RWPE2 (cell line): ENCODE results near the gene NID2.

Experiments used
- ATAC-seq: fragments of 200-7000 bp; cut with Tn5 transposase; 3 replicates; pipeline ENCODE4 v1.9.1; 2021; ENCODE audit warnings: low read depth
- DNase-seq: peaks from one replicate; pipeline ENCODE4 v3.0.0-alpha.2; 2020; ENCODE audit warnings: low spot score
- H3K27ac ChIP-seq: fragments of 450-650 bp; 2 replicates; pipeline ENCODE4 v1.5.1; 2017; ENCODE audit warnings: mild to moderate bottlenecking; ENCODE audit not compliant: poor library complexity, severe bottlenecking
- H3K27me3 ChIP-seq: fragments of 250-450 bp; sonication (Bioruptor Pico); 2 replicates; pipeline ENCODE4 v1.5.1; 2021; ENCODE audit warnings: mild to moderate bottlenecking, moderate library complexity; ENCODE audit not compliant: insufficient read depth, poor library complexity, severe bottlenecking
- H3K36me3 ChIP-seq: fragments of 250-450 bp; sonication (Bioruptor Pico); 2 replicates; pipeline ENCODE4 v1.5.1; 2020; ENCODE audit warnings: low read depth, mild to moderate bottlenecking, moderate library complexity
- H3K4me1 ChIP-seq: fragments of 250-450 bp; sonication (Bioruptor Pico); 2 replicates; pipeline ENCODE4 v1.5.1; 2021; ENCODE audit warnings: mild to moderate bottlenecking, moderate library complexity; ENCODE audit not compliant: insufficient read depth, poor library complexity, severe bottlenecking
- H3K4me3 ChIP-seq: fragments of 250-450 bp; sonication (Bioruptor Pico); 2 replicates; pipeline ENCODE4 v1.5.1; 2021; ENCODE audit warnings: mild to moderate bottlenecking, moderate library complexity; ENCODE audit not compliant: severe bottlenecking
- H3K9me3 ChIP-seq: fragments of 250-450 bp; sonication (Bioruptor Pico); 2 replicates; pipeline ENCODE4 v1.5.1; 2021; ENCODE audit warnings: mild to moderate bottlenecking, moderate library complexity; ENCODE audit not compliant: severe bottlenecking
- TF ChIP-seq, protein P1 (sequence below): fragments of 450-650 bp; IDR thresholded peaks from one replicate; pipeline ENCODE4 v1.5.1; 2017; ENCODE audit warnings: mild to moderate bottlenecking, moderate library complexity; ENCODE audit not compliant: poor library complexity, severe bottlenecking

The NID2 gene

DNA sequence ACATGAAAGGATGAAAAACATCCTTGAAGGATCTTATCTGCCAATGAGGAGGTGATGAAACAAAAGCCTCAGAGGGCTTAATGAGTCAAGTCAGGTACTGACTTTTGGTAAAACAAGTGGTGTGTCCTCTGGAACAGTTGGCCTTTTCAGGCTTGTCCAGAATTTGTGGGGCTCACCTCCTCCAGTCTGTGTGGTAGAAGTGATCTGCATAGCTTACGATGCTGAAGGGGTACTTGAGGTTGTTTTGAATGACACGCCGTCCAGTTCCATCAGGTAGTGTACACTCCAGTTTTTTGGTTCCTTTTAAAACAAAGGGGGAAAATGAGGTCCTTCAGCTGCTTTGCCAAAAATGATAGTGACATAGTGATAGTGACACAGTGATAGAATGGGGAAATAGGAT lies 62.5 kb downstream of the NID2 start:
- DNase-seq = no peak
- no peaks in the 10 kb centered on the region for H3K9me3 ChIP-seq
- TF ChIP-seq, protein P1, sequence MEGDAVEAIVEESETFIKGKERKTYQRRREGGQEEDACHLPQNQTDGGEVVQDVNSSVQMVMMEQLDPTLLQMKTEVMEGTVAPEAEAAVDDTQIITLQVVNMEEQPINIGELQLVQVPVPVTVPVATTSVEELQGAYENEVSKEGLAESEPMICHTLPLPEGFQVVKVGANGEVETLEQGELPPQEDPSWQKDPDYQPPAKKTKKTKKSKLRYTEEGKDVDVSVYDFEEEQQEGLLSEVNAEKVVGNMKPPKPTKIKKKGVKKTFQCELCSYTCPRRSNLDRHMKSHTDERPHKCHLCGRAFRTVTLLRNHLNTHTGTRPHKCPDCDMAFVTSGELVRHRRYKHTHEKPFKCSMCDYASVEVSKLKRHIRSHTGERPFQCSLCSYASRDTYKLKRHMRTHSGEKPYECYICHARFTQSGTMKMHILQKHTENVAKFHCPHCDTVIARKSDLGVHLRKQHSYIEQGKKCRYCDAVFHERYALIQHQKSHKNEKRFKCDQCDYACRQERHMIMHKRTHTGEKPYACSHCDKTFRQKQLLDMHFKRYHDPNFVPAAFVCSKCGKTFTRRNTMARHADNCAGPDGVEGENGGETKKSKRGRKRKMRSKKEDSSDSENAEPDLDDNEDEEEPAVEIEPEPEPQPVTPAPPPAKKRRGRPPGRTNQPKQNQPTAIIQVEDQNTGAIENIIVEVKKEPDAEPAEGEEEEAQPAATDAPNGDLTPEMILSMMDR = no peak
- no peak overlapping the region for H3K4me3 ChIP-seq
- H3K4me1 ChIP-seq = no peaks in the 10 kb centered on the region
- ATAC-seq = no peak
- peaks cover 99% of the 10 kb centered on the region for H3K36me3 ChIP-seq
- no peak overlapping the region for H3K27ac ChIP-seq
- no peaks in the 10 kb centered on the region for H3K27me3 ChIP-seq

DNA sequence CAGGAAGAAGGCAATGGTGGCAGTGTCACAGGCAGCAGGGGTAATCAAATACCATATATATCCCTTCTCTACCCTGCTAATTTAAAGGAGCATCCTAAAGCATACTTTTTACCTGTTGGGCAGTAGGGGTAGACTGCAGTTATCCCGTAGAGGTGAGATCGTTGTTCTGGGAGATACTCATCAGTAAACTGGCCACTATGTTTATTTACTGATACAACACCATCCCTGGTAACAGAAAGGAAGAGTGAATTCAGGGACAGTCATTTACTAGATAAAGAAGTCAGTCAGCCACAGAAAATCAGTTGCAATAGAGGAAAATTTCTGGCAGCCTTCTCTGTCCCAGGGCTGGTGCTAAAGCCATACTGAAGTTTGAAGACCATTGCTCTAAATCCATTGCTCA lies 63.2 kb downstream of the NID2 start:
- TF ChIP-seq, protein P1 = no peak
- peaks cover 99% of the 10 kb centered on the region for H3K36me3 ChIP-seq
- H3K4me1 ChIP-seq = no peaks in the 10 kb centered on the region
- H3K27ac ChIP-seq = no peak overlapping the region
- H3K9me3 ChIP-seq = no peaks in the 10 kb centered on the region
- ATAC-seq (no peak), DNase-seq (no peak)
- no peak overlapping the region for H3K4me3 ChIP-seq
- no peaks in the 10 kb centered on the region for H3K27me3 ChIP-seq

DNA sequence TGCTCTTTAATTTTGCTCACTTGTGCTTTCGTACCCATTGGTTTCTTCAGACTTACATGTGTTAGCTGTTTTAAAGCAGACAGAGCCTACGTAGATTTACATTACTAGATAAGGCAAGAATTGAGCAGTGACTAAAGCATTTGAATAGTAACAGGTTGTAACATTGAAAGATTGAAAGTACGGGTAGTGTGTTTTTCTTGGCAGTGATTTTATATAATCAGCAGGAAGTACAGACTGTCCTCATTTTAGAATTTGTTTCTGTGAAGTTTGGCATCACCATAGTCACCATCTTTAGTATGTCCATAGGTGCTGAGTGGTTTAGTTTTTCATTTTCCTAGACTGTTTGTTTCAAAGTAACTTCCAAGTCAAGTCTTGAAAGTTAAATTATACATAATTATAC lies 65.5 kb downstream of the NID2 start:
- H3K4me1 ChIP-seq = no peaks in the 10 kb centered on the region
- DNase-seq = no peak
- H3K4me3 ChIP-seq = no peak overlapping the region
- no peak for ATAC-seq
- TF ChIP-seq, protein P1 = no peak
- H3K9me3 ChIP-seq = no peaks in the 10 kb centered on the region
- H3K27ac ChIP-seq = no peak overlapping the region
- no peaks in the 10 kb centered on the region for H3K27me3 ChIP-seq
- peaks cover 100% of the 10 kb centered on the region for H3K36me3 ChIP-seq

DNA sequence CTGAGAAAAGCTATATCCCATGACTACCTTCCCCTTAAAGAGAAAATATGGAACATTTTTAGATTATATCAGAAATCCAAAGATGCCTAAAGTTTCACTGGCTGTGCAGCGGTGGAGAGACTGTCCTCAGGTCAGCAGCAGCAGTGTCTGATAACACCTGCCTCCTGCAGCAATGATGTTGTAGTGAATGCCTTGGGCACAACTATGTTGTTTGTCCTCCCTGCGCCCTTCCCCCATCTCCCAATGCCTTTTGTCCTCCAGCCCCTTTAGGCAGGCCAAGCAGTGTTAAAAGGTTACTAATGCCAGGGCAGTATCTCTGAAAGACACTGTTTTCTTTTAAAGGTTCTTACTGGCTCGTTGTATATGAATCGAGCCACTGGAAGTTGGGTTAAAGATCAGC lies 66.3 kb downstream of the NID2 start:
- peaks cover 100% of the 10 kb centered on the region for H3K36me3 ChIP-seq
- no peak for DNase-seq
- no peak overlapping the region for H3K4me3 ChIP-seq
- no peaks in the 10 kb centered on the region for H3K4me1 ChIP-seq
- H3K27ac ChIP-seq = no peak overlapping the region
- TF ChIP-seq, protein P1 = no peak
- H3K9me3 ChIP-seq = no peaks in the 10 kb centered on the region
- ATAC-seq = no peak
- H3K27me3 ChIP-seq = no peaks in the 10 kb centered on the region

DNA sequence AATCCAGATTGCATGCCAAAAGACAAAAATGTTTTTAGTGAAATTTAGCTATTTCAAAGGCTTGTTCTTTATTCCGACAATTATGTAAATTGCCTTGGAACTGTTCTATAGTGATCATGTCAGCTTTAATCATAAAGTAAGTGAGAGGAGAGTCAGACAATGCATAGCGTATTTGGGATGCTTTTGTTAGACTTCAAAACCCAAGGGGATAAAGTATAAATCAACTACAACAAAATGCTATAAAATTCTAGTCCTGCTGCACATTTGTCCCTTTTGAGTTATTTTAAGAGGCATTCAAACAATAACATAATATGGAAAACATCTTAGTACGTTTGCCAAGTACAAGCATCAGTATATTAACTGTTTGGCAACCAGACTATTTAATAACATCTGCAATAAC lies 68.2 kb downstream of the NID2 start:
- Histone ChIP-seq H3K36me3 (peaks cover 100% of the 10 kb centered on the region), H3K4me3 (no peak overlapping the region), H3K4me1 (no peaks in the 10 kb centered on the region), H3K27ac (no peak overlapping the region), H3K9me3 (no peaks in the 10 kb centered on the region), H3K27me3 (no peaks in the 10 kb centered on the region)
- TF ChIP-seq, protein P1 = no peak
- ATAC-seq (no peak), DNase-seq (no peak)
